GM12864 (cell line): ENCODE data around the gene EMX2.

Source experiments
- DNase-seq: peaks from one replicate; pipeline ENCODE4 v3.0.0-alpha.2; 2011; ENCODE audit warnings: low read depth
- H3K4me3 ChIP-seq: 2 replicates; pipeline ENCODE4 v1.5.1; 2011; ENCODE audit warnings: mild to moderate bottlenecking, low read depth, low read length, control low read depth
- TF ChIP-seq, protein P1 (sequence below): IDR thresholded peaks from 2 replicates; pipeline ENCODE4 v1.5.1; 2011; ENCODE audit warnings: low read depth, mild to moderate bottlenecking, moderate library complexity, low read length, control low read depth, inconsistent platforms; ENCODE audit errors: missing control alignments

EMX2 gene

DNA sequence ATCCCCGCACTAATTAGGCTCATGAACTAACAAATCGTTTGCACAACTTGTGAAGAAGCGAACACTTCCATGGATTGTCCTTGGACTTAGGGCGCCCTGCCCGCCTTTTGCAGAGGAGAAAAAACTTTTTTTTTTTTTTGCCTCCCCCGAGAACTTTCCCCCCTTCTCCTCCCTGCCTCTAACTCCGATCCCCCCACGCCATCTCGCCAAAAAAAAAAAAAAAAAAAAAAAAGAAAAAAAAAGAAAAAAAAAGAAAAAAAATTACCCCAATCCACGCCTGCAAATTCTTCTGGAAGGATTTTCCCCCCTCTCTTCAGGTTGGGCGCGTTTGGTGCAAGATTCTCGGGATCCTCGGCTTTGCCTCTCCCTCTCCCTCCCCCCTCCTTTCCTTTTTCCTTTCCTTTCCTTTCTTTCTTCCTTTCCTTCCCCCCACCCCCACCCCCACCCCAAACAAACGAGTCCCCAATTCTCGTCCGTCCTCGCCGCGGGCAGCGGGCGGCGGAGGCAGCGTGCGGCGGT is at the start of gene EMX2:
EMX2 (plus strand) TSS at position 41 of the 519 bp plus-strand sequence. CDS start 522 bp downstream, outside the sequence.
- no peak for DNase-seq
- TF ChIP-seq, protein P1, sequence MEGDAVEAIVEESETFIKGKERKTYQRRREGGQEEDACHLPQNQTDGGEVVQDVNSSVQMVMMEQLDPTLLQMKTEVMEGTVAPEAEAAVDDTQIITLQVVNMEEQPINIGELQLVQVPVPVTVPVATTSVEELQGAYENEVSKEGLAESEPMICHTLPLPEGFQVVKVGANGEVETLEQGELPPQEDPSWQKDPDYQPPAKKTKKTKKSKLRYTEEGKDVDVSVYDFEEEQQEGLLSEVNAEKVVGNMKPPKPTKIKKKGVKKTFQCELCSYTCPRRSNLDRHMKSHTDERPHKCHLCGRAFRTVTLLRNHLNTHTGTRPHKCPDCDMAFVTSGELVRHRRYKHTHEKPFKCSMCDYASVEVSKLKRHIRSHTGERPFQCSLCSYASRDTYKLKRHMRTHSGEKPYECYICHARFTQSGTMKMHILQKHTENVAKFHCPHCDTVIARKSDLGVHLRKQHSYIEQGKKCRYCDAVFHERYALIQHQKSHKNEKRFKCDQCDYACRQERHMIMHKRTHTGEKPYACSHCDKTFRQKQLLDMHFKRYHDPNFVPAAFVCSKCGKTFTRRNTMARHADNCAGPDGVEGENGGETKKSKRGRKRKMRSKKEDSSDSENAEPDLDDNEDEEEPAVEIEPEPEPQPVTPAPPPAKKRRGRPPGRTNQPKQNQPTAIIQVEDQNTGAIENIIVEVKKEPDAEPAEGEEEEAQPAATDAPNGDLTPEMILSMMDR = no peak
- H3K4me3 ChIP-seq = no peak within 1 kb of the TSS

DNA sequence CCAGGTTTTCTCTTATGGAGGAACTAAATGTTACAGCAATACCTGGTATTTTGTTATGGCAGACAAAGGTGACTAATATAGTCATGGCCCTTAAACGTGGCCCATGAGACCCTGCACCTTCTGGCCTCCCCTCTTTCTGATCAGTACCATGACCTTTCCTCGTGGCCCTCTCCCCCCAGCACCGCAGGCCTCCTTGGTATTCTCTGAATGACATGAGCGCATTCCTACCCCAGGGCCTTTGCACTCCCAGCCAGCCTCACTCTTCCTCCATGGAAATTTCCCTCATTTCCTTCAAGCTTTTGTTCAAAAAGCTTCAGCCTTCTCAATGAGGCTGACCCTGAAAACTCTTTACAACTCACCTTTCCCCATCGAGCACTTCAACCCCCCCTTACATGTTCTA is 46.5 kb upstream of the EMX2 start:
- no peak overlapping the region for H3K4me3 ChIP-seq
- TF ChIP-seq, protein P1 = no peak
- no peak for DNase-seq

DNA sequence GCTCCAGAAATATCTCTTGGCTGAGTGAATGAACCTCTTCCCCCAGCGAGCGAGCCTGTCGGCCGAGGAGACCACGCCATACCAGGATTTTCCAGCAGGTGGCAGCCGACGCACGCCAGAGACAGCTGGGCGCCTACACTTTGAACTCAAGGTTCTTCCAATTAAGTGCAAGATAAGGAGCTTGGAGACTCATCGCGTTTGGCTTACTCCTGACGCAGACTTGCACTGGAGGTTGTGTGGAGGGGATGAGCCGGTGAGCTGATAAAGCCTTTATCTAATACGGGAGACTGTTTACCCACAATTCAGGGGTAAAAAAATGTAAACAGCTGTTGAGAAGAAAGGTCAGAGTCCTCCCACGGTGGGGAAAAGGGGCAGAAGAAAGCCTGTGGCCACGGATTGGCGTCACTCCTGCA is 45.9 kb upstream of the EMX2 start:
- H3K4me3 ChIP-seq = no peak overlapping the region
- DNase-seq = peak; percentile 10
- TF ChIP-seq, protein P1 = peak; percentile 89

DNA sequence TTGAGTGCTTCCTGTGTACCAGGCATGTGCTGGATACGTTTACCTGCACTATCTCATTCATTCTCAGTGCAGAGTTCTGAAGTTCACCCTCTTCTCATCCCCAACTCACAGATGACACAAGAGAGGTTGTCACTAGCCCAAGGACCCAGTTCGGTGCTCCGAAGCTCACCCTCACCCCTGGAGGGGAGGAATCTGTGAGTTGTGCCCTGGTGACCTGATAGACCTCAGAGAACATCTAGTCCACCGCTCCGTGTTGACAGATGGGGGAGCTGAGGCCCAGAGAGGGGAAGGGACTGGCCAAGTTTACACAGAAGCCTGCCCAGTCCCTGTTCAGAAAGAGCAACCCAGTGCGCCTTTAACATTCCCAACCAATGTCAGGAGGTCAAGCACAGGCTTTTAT is 44.8 kb upstream of the EMX2 start:
- H3K4me3 ChIP-seq = no peak overlapping the region
- DNase-seq = no peak
- TF ChIP-seq, protein P1 = no peak

DNA sequence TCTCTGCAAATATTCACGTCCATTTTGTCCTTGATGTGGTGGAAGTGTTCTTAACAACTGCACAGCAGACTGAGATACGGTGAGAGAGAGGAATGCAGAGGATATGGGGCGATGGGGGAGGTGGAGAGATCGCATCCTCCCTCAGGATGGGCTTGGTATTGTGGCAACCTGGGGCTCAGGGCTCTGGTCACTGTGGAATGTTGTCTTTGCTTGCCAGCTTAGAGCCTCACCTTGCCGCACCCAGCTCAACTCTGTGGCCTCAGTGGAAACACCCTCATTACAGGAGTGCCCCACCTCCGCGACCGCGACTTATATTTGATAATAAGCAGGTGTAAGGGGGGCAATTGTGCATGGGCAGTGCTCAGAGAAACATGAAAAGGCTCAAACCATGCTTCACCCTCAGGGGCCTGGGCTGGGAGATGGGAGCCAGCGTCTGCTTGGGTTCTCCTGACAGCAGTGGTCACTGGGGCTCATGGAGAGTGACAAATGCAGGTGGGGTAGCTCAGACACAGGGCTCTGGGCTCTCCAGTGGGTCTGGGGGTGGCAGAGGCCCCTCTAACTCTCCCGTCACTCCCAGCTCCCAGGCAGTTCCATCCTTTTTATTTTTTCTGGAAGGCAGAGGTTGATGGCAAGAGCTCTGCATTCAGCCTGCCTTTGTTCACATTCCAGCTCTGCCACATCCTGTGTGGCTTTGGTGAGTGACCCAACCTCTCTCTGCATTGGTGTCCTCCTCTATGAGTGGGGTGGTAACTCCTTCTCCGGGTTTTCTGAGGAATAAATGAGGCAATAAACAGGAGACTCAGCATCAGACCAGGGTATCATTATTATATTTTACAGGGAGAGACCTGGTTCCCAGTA is 43.1 kb upstream of the EMX2 start:
- TF ChIP-seq, protein P1 = no peak
- no peak overlapping the region for H3K4me3 ChIP-seq
- DNase-seq = no peak

DNA sequence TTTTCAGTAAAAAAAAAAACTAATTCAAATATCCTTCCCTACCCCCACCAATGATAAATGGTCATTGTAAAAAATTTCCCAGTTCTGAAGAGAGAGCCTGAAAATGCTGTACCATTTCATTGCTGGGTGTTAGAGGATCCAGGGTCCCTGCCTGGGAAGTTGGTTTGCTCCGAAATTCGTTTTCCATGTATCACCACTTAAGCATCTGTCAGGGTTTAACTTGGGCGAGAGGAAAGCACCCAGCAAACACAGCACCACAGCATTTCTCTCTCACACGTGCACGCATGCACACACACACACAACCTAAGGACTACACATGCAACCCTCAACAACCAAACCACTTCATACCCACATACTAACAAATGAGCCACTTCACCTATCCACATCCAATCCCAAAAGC is 42.1 kb upstream of the EMX2 start:
- no peak for DNase-seq
- H3K4me3 ChIP-seq = no peak overlapping the region
- TF ChIP-seq, protein P1 = no peak

DNA sequence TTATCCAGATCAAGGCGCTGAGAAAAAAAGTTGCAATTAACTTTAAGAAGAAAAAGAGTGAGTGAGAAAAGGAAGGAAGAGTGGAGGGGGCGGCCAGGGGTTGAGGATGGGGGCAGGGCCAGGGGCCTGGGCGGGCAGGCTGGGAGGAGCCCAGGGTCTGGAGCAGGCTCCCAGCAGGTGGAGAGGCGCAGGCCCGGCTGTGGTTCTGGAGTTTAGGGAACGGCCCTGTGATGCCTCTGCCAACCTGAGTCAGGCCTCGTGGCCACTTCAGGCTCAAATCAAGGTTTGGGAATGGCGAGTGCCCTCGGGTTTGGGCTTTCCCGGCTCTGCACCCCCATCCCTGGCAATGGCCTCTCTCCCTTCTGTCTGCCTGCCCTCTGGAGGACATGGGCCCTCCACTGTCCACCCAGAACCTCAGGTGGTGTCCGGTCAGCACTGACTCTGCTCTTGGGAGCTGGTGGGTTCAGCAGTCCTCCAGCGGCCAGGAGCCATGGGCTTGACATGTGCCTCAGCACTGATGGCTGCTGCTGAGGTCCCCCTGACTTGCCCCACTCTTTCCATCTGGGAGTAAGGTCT is 41.0 kb upstream of the EMX2 start:
- DNase-seq = no peak
- no peak overlapping the region for H3K4me3 ChIP-seq
- TF ChIP-seq, protein P1 = no peak
